SK-N-SH (cell line): ENCODE data around the gene TTC9. TPM values are rescaled to one million over a fixed set of nuclear protein-coding genes. Genes with fewer than 3 reads are reported as not detected.

Source experiments
- CTCF ChIA-PET: fragments of 300-600, 350-600 bp; formaldehyde crosslinking; extraction: SDS; loops from one replicate; lab custom pipeline; 2021; lab: Yijun Ruan, JAX
- POLR2A ChIA-PET: fragments of 350-600 bp; sonication (Branson Sonifier 250); formaldehyde crosslinking; extraction: SDS; loops from one replicate; lab custom pipeline; 2020; ENCODE audit warnings: antibody characterized with exemption, inconsistent platforms; lab: Yijun Ruan, JAX
- DNase-seq: peaks from one replicate; pipeline ENCODE4 v3.0.0; 2012
- H2AFZ ChIP-seq: fragments of 200-600 bp; sonication (generic); 2 replicates; pipeline ENCODE4 v1.8.1; 2016; ENCODE audit warnings: antibody characterized with exemption, mild to moderate bottlenecking, low read depth
- H3F3A ChIP-seq: fragments of 200-600 bp; sonication (generic); replicated peaks from 2 replicates; pipeline ENCODE3; 2016; ENCODE audit warnings: antibody characterized with exemption, mild to moderate bottlenecking; ENCODE audit not compliant: insufficient read depth
- H3K27ac ChIP-seq, 2 experiments: fragments of 200-500 bp in 1 of 2; fragments of 200-600 bp in 1 of 2; sonication (Bioruptor generic) in 1 of 2; sonication (generic), shearing (Covaris generic) in 1 of 2; 2 replicates each; pipeline versions ENCODE4 v1.5.1 to v1.6.1; 2014 to 2016; ENCODE audit warnings: low read depth in 2 of 2, inconsistent platforms in 1 of 2, low read length in 1 of 2, mild to moderate bottlenecking in 1 of 2, mixed read lengths in 1 of 2
- H3K27me3 ChIP-seq: fragments of 200-600 bp; sonication (generic), shearing (Covaris generic); 2 replicates; pipeline ENCODE4 v1.6.1; 2016; ENCODE audit warnings: mixed run types; ENCODE audit not compliant: insufficient read depth
- H3K36me3 ChIP-seq, 2 experiments: fragments of 200-500 bp in 1 of 2; fragments of 200-600 bp in 1 of 2; sonication (Bioruptor generic) in 1 of 2; sonication (generic) in 1 of 2; replicated peaks in 1 of 2; 2 replicates each; pipeline versions ENCODE3 to v1.5.1; 2014 to 2016; ENCODE audit warnings: low read length in 1 of 2, mild to moderate bottlenecking in 1 of 2; ENCODE audit not compliant: insufficient read depth in 2 of 2, control insufficient read depth in 1 of 2
- H3K4me1 ChIP-seq, 2 experiments: fragments of 200-500 bp in 1 of 2; fragments of 200-600 bp in 1 of 2; sonication (Bioruptor generic) in 1 of 2; sonication (generic), shearing (Covaris generic) in 1 of 2; 2 replicates each; pipeline versions ENCODE4 v1.5.1 to v1.6.1; 2014 to 2016; ENCODE audit warnings: low read depth in 1 of 2, low read length in 1 of 2, mixed run types in 1 of 2; ENCODE audit not compliant: insufficient read depth in 2 of 2, control insufficient read depth in 1 of 2
- H3K4me2 ChIP-seq: fragments of 200-600 bp; sonication (generic), shearing (Covaris generic); 2 replicates; pipeline ENCODE4 v1.6.1; 2017; ENCODE audit warnings: mixed run types
- H3K4me3 ChIP-seq, 2 experiments: fragments of 200-500 bp in 1 of 2; fragments of 200-600 bp in 1 of 2; sonication (Bioruptor generic) in 1 of 2; sonication (generic), shearing (Covaris generic) in 1 of 2; 2 replicates each; pipeline versions ENCODE4 v1.5.1 to v1.8.1; 2014 to 2016; ENCODE audit warnings: low read depth in 2 of 2, inconsistent platforms in 1 of 2, low read length in 1 of 2, mild to moderate bottlenecking in 1 of 2, mixed read lengths in 1 of 2, moderate library complexity in 1 of 2
- H3K79me2 ChIP-seq: fragments of 200-600 bp; sonication (generic); 2 replicates; pipeline ENCODE4 v1.8.1; 2017; ENCODE audit warnings: mild to moderate bottlenecking; ENCODE audit not compliant: insufficient read depth
- H3K9ac ChIP-seq: fragments of 200-600 bp; sonication (generic); 2 replicates; pipeline ENCODE4 v1.6.1; 2017; ENCODE audit warnings: mixed run types
- H3K9me2 ChIP-seq: fragments of 200-600 bp; sonication (generic); 2 replicates; pipeline ENCODE4 v1.6.1; 2017; ENCODE audit warnings: mixed run types
- H3K9me3 ChIP-seq: fragments of 200-600 bp; sonication (generic); 2 replicates; pipeline ENCODE4 v1.6.1; 2017; ENCODE audit warnings: mixed run types, mild to moderate bottlenecking, moderate library complexity
- H4K20me1 ChIP-seq: fragments of 200-600 bp; sonication (generic); 2 replicates; pipeline ENCODE4 v1.6.1; 2017; ENCODE audit warnings: mild to moderate bottlenecking, mixed run types; ENCODE audit not compliant: insufficient read depth
- ELF1 ChIP-seq: IDR thresholded peaks from 2 replicates; pipeline ENCODE4 v1.4.0; 2012
- EZH2phosphoT487 ChIP-seq: fragments of 200-600 bp; sonication (generic); IDR thresholded peaks from 2 replicates; pipeline ENCODE4 v1.6.1; 2017; ENCODE audit warnings: low read depth, mixed run types, mild to moderate bottlenecking, antibody characterized with exemption, moderate library complexity, borderline replicate concordance
- FOXJ3 ChIP-seq: sonication (generic); formaldehyde crosslinking; IDR thresholded peaks from 2 replicates; pipeline ENCODE4 v1.5.1; 2020; ENCODE audit warnings: mild to moderate bottlenecking, missing genetic modification reagents
- FOXM1 ChIP-seq: IDR thresholded peaks from 2 replicates; pipeline ENCODE4 v1.4.0; 2012; ENCODE audit warnings: low read depth, mild to moderate bottlenecking
- GABPA ChIP-seq: IDR thresholded peaks from 2 replicates; pipeline ENCODE4 v1.4.0; 2012; ENCODE audit warnings: low read depth, mild to moderate bottlenecking
- MXI1 ChIP-seq: IDR thresholded peaks from 2 replicates; pipeline ENCODE4 v1.6.1; 2012; ENCODE audit warnings: mild to moderate bottlenecking, low read depth, low read length, improper control_type of control experiment
- NRF1 ChIP-seq: IDR thresholded peaks from 2 replicates; pipeline ENCODE4 v1.6.1; 2012; ENCODE audit warnings: low read depth, mild to moderate bottlenecking, low read length
- RAD21 ChIP-seq: IDR thresholded peaks from 2 replicates; pipeline ENCODE4 v1.6.1; 2012; ENCODE audit warnings: mild to moderate bottlenecking, low read length
- RCOR1 ChIP-seq: fragments of 150-350 bp; IDR thresholded peaks from 2 replicates; pipeline ENCODE4 v1.6.1; 2017; ENCODE audit warnings: antibody characterized with exemption, low read length
- RFX5 ChIP-seq: IDR thresholded peaks from 2 replicates; pipeline ENCODE4 v1.6.1; 2012; ENCODE audit warnings: mild to moderate bottlenecking, improper control_type of control experiment, low read length
- SIN3A ChIP-seq: IDR thresholded peaks from 2 replicates; pipeline ENCODE4 v1.6.1; 2012; ENCODE audit warnings: low read depth, mild to moderate bottlenecking, low read length, moderate library complexity, borderline replicate concordance
- TCF12 ChIP-seq: IDR thresholded peaks from 2 replicates; pipeline ENCODE4 v1.4.0; 2012
- WGBS: methylation state at CpG from one replicate; pipeline ENCODE4 v1.1.6; 2017; ENCODE audit warnings: low lambda C conversion rate; 5-methylcytosine and 5-hydroxymethylcytosine counted together
- polyA plus RNA-seq, 3 experiments: library from polyadenylated mRNA; depleted of rRNA; stranded (reverse); fragments of >200 nt; gene quantifications; 2 replicates each; pipeline ENCODE4 v1.2.3, GENCODE V29; 2012
- TF ChIP-seq, protein P1 (sequence below): fragments of 200-600 bp; sonication (generic); IDR thresholded peaks from 2 replicates; pipeline ENCODE4 v1.6.1; 2017; ENCODE audit warnings: antibody characterized with exemption, mild to moderate bottlenecking, moderate library complexity
- TF ChIP-seq, protein P2 (sequence below): IDR thresholded peaks from 2 replicates; pipeline ENCODE4 v1.4.0; 2012; ENCODE audit warnings: low read depth, borderline replicate concordance
- TF ChIP-seq, protein P3 (sequence below): fragments of 150-350 bp; IDR thresholded peaks from 2 replicates; pipeline ENCODE4 v1.6.1; 2016; ENCODE audit warnings: mild to moderate bottlenecking, low read depth, low read length

The TTC9 gene
- polyA plus RNA-seq, 1 of the 3 experiments (the other 2 are of a cell fraction) = 0.33 TPM

DNA sequence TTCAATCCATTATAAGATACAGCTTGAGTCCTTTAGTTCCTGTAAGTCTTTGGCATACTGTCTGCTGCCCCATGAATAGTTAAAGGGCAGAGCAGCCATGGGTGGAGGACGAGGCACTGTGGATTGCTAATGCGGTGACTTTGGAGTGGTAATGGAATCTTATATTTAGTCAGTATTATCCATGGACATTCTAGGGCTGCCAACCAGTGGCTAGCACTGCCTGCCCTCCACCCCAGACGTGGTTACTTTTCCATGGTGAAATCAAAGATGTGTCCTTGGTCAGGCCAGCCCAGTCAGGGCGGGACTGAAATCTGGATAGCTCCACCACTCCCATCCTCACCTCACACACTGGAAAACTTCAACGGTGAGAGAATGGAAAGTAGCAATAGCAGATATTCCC lies 2.3 kb downstream of the TTC9 start:
- ChIA-PET CTCF (interaction anchor here (1.4 kb wide), 1 partner anchor 9 kb away, joined by 3 read pairs; no protein-coding TSS in a partner anchor), POLR2A (no interaction called here)
- 92% methylated on average over 5 of the region's 5 CpGs for WGBS
- Histone ChIP-seq H3K36me3 (no peaks in the 10 kb centered on the region), H3K27ac (no peak overlapping the region), H3K27me3 (peaks cover 28% of the 10 kb centered on the region; the same call in 1 of the 2 replicates), H3K4me3 (no peak overlapping the region), H3K9ac (no peak overlapping the region), H2AFZ (no peak overlapping the region), H3F3A (no peaks in the 10 kb centered on the region), H3K9me3 (no peaks in the 10 kb centered on the region), H3K9me2 (no peaks in the 10 kb centered on the region), H3K4me1 (peaks cover 0 to 15% of the 10 kb centered on the region in 2 experiments; a peak in 2 of 4 replicates), H4K20me1 (no peaks in the 10 kb centered on the region), H3K4me2 (no peak overlapping the region), H3K79me2 (no peaks in the 10 kb centered on the region)
- DNase-seq = no peak
- no peak for TF ChIP-seq RAD21
- TF ChIP-seq TCF12 = no peak
- TF ChIP-seq RCOR1 = no peak

DNA sequence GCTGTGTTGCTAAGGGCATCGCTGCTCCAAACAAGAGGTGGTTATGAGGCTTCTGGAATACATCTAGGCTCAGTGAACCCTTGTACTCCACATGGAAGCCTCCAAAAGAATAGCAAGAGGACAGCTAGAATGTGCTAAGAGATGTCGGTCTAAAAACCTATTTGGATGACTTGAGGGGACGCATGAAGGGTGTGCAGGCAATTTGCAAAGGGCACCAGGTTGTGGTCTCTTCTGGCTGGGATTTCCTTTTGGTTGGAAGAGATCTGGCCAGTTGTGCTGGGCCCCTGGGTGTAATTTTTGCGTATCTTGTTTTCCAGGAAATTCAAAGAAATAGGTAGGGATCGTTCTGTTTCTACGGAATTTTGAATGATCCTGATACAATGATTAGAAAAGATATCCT lies 4.2 kb downstream of the TTC9 start:
- no peaks in the 10 kb centered on the region for H3K9me3 ChIP-seq
- CTCF ChIA-PET = no interaction called here
- H3K79me2 ChIP-seq = no peaks in the 10 kb centered on the region
- POLR2A ChIA-PET = no interaction called here
- peaks cover 0 to 13% of the 10 kb centered on the region in 2 experiments; a peak in 2 of 4 replicates for H3K4me1 ChIP-seq
- no peak for DNase-seq
- no peak overlapping the region for H3K4me3 ChIP-seq
- TF ChIP-seq, protein P1, sequence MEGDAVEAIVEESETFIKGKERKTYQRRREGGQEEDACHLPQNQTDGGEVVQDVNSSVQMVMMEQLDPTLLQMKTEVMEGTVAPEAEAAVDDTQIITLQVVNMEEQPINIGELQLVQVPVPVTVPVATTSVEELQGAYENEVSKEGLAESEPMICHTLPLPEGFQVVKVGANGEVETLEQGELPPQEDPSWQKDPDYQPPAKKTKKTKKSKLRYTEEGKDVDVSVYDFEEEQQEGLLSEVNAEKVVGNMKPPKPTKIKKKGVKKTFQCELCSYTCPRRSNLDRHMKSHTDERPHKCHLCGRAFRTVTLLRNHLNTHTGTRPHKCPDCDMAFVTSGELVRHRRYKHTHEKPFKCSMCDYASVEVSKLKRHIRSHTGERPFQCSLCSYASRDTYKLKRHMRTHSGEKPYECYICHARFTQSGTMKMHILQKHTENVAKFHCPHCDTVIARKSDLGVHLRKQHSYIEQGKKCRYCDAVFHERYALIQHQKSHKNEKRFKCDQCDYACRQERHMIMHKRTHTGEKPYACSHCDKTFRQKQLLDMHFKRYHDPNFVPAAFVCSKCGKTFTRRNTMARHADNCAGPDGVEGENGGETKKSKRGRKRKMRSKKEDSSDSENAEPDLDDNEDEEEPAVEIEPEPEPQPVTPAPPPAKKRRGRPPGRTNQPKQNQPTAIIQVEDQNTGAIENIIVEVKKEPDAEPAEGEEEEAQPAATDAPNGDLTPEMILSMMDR = no peak
- TF ChIP-seq FOXJ3 (CRISPR knock-in tag) (no peak), EZH2phosphoT487 (no peak), FOXM1 (no peak), RFX5 (no peak), MXI1 (no peak), SIN3A (no peak), NRF1 (no peak), GABPA (no peak), TCF12 (no peak), ELF1 (no peak)
- TF ChIP-seq, protein P2, sequence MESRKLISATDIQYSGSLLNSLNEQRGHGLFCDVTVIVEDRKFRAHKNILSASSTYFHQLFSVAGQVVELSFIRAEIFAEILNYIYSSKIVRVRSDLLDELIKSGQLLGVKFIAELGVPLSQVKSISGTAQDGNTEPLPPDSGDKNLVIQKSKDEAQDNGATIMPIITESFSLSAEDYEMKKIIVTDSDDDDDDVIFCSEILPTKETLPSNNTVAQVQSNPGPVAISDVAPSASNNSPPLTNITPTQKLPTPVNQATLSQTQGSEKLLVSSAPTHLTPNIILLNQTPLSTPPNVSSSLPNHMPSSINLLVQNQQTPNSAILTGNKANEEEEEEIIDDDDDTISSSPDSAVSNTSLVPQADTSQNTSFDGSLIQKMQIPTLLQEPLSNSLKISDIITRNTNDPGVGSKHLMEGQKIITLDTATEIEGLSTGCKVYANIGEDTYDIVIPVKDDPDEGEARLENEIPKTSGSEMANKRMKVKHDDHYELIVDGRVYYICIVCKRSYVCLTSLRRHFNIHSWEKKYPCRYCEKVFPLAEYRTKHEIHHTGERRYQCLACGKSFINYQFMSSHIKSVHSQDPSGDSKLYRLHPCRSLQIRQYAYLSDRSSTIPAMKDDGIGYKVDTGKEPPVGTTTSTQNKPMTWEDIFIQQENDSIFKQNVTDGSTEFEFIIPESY = no peak
- TF ChIP-seq, protein P3, sequence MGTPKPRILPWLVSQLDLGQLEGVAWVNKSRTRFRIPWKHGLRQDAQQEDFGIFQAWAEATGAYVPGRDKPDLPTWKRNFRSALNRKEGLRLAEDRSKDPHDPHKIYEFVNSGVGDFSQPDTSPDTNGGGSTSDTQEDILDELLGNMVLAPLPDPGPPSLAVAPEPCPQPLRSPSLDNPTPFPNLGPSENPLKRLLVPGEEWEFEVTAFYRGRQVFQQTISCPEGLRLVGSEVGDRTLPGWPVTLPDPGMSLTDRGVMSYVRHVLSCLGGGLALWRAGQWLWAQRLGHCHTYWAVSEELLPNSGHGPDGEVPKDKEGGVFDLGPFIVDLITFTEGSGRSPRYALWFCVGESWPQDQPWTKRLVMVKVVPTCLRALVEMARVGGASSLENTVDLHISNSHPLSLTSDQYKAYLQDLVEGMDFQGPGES = no peak
- H2AFZ ChIP-seq = no peak overlapping the region
- H3F3A ChIP-seq = no peaks in the 10 kb centered on the region
- no peaks in the 10 kb centered on the region for H3K36me3 ChIP-seq
- 86% methylated on average over 6 of the region's 6 CpGs for WGBS
- peaks cover 16% of the 10 kb centered on the region; the same call in 1 of the 2 replicates for H3K27me3 ChIP-seq
- no peaks in the 10 kb centered on the region for H3K9me2 ChIP-seq
- H3K4me2 ChIP-seq = no peak overlapping the region
- no peak overlapping the region for H3K9ac ChIP-seq
- H4K20me1 ChIP-seq = no peaks in the 10 kb centered on the region
- no peak overlapping the region for H3K27ac ChIP-seq
